GM23338 (cell line): ENCODE data around the gene ATF5. TPM values are rescaled to one million over a fixed set of nuclear protein-coding genes. Genes with fewer than 3 reads are reported as not detected.

Experiments
- ATAC-seq: fragments of 200-7000 bp; cut with Tn5 transposase; 3 replicates; pipeline ENCODE4 v1.9.1; 2020
- DNase-seq: peaks from one replicate; pipeline ENCODE4 v3.0.0-alpha.2; 2015; ENCODE audit warnings: low spot score
- H2AFZ ChIP-seq: fragments of 200-600 bp; sonication (generic); 2 replicates; pipeline ENCODE4 v1.8.0; 2016; ENCODE audit warnings: antibody characterized with exemption, mild to moderate bottlenecking, moderate library complexity
- H3F3A ChIP-seq: fragments of 200-600 bp; sonication (generic); replicated peaks from 2 replicates; pipeline ENCODE4 v1.8.0; 2017; ENCODE audit warnings: antibody characterized with exemption, mixed run types, low read depth
- H3K27ac ChIP-seq: fragments of 200-600 bp; sonication (generic); 2 replicates; pipeline ENCODE4 v1.6.1; 2016; ENCODE audit warnings: low read depth
- H3K27me3 ChIP-seq: fragments of 200-600 bp; sonication (generic); 2 replicates; pipeline ENCODE4 v1.8.0; 2016; ENCODE audit warnings: mild to moderate bottlenecking, mixed run types, moderate library complexity; ENCODE audit not compliant: insufficient read depth
- H3K36me3 ChIP-seq: fragments of 200-600 bp; sonication (generic); 2 replicates; pipeline ENCODE4 v1.8.0; 2016; ENCODE audit warnings: mild to moderate bottlenecking; ENCODE audit not compliant: insufficient read depth
- H3K4me1 ChIP-seq: fragments of 200-600 bp; sonication (generic); 2 replicates; pipeline ENCODE4 v1.8.0; 2016; ENCODE audit warnings: mild to moderate bottlenecking, moderate library complexity; ENCODE audit not compliant: insufficient read depth
- H3K4me2 ChIP-seq: fragments of 200-600 bp; sonication (generic); 2 replicates; pipeline ENCODE4 v1.7.1; 2017; ENCODE audit warnings: mixed run types
- H3K4me3 ChIP-seq: fragments of 200-600 bp; sonication (generic); 2 replicates; pipeline ENCODE4 v1.6.1; 2016; ENCODE audit warnings: mixed run types
- H3K79me2 ChIP-seq: fragments of 200-600 bp; sonication (generic); replicated peaks from 2 replicates; pipeline ENCODE4 v1.8.0; 2017; ENCODE audit warnings: mild to moderate bottlenecking; ENCODE audit not compliant: insufficient read depth
- H3K9me2 ChIP-seq: fragments of 200-600 bp; sonication (generic); 2 replicates; pipeline ENCODE4 v1.8.0; 2017; ENCODE audit not compliant: insufficient read depth
- H4K20me1 ChIP-seq: fragments of 200-600 bp; sonication (generic); replicated peaks from 2 replicates; pipeline ENCODE4 v1.8.0; 2017; ENCODE audit warnings: mild to moderate bottlenecking; ENCODE audit not compliant: insufficient read depth
- H3K27ac Mint-ChIP-seq: 2 replicates; pipeline ENCODE4 v1.8.0; 2020; ENCODE audit warnings: inconsistent platforms, mild to moderate bottlenecking, moderate library complexity, mixed read lengths
- H3K27me3 Mint-ChIP-seq: 3 replicates; pipeline ENCODE4 v1.8.0; 2022; ENCODE audit warnings: low read depth, mild to moderate bottlenecking, moderate library complexity, mixed read lengths, inconsistent platforms; ENCODE audit not compliant: insufficient read depth, poor library complexity
- H3K36me3 Mint-ChIP-seq: 3 replicates; pipeline ENCODE4 v1.8.0; 2021; ENCODE audit warnings: low read depth, mild to moderate bottlenecking, inconsistent platforms, moderate library complexity, mixed read lengths
- H3K4me1 Mint-ChIP-seq: 3 replicates; pipeline ENCODE4 v1.8.0; 2020; ENCODE audit warnings: mild to moderate bottlenecking, inconsistent platforms, mixed read lengths
- H3K4me3 Mint-ChIP-seq: 3 replicates; pipeline ENCODE4 v1.8.0; 2021; ENCODE audit warnings: moderate library complexity, mild to moderate bottlenecking, inconsistent platforms, mixed read lengths
- H3K9me3 Mint-ChIP-seq: 3 replicates; pipeline ENCODE4 v1.8.0; 2020; ENCODE audit warnings: moderate library complexity, mild to moderate bottlenecking, inconsistent platforms, mixed read lengths
- CREB1 ChIP-seq: fragments of 250-450 bp; sonication (Bioruptor Pico); IDR thresholded peaks from 2 replicates; pipeline ENCODE4 v1.5.0; 2020; ENCODE audit warnings: low read depth, mild to moderate bottlenecking, moderate library complexity
- EZH2 ChIP-seq: fragments of 200-600 bp; sonication (generic); IDR thresholded peaks from one replicate; pipeline ENCODE4 v1.8.0; 2017; ENCODE audit warnings: antibody characterized with exemption, mild to moderate bottlenecking, low read depth; ENCODE audit not compliant: unreplicated experiment
- EZH2phosphoT487 ChIP-seq: fragments of 200-600 bp; sonication (generic); IDR thresholded peaks from one replicate; pipeline ENCODE4 v1.8.1; 2018; ENCODE audit warnings: antibody characterized with exemption; ENCODE audit not compliant: unreplicated experiment
- NANOG ChIP-seq: IDR thresholded peaks from 2 replicates; pipeline ENCODE4 v1.6.1; 2016; ENCODE audit warnings: antibody characterized with exemption, borderline replicate concordance
- POLR2AphosphoS5 ChIP-seq: IDR thresholded peaks from 2 replicates; pipeline ENCODE4 v1.6.1; 2016; ENCODE audit warnings: antibody characterized with exemption, low read depth
- STAT1 ChIP-seq: IDR thresholded peaks from one replicate; pipeline ENCODE4 v1.6.1; 2016; ENCODE audit warnings: antibody characterized with exemption; ENCODE audit not compliant: unreplicated experiment
- ZNF114 ChIP-seq: fragments of 250-450 bp; sonication (Bioruptor Pico); IDR thresholded peaks from 2 replicates; pipeline ENCODE4 v1.5.0; 2020; ENCODE audit warnings: mild to moderate bottlenecking, moderate library complexity
- ZNF331 ChIP-seq: fragments of 250-450 bp; sonication (Bioruptor Pico); IDR thresholded peaks from 2 replicates; pipeline ENCODE4 v1.5.0; 2020; ENCODE audit warnings: low read depth, mild to moderate bottlenecking, moderate library complexity
- polyA plus RNA-seq: library from polyadenylated mRNA; unstranded; fragments of >200 nt; fragmentation: Nextera tagmentation; extraction: Ambion mirVana; gene quantifications from 2 replicates; pipeline ENCODE4 v1.2.1, GENCODE V29; 2016
- total RNA-seq: library from RNA; depleted of rRNA; stranded (reverse); fragments of >200 nt; shearing (Covaris generic); gene quantifications from 2 replicates; pipeline ENCODE4 v1.2.3, GENCODE V29; 2014
- TF ChIP-seq, protein P1 (sequence below): fragments of 250-450 bp; sonication (Bioruptor Pico); IDR thresholded peaks from 2 replicates; pipeline ENCODE4 v1.5.0; 2020; ENCODE audit warnings: mild to moderate bottlenecking, moderate library complexity
- TF ChIP-seq, protein P2 (sequence below): IDR thresholded peaks from one replicate; pipeline ENCODE4 v1.6.1; 2018; ENCODE audit warnings: antibody characterized with exemption; ENCODE audit not compliant: unreplicated experiment
- TF ChIP-seq, protein P3 (sequence below), 2 experiments: fragments of 200-600 bp in 1 of 2; sonication (generic) in 1 of 2; conservative IDR thresholded peaks; 2 replicates each; pipeline versions ENCODE4 v1.5.1 to v1.6.1; 2016 to 2017; ENCODE audit warnings: antibody characterized with exemption in 2 of 2, low read depth in 2 of 2, mild to moderate bottlenecking in 2 of 2, moderate library complexity in 1 of 2

ATF5 gene
- total and polyA plus RNA-seq, 2 experiments from 2014 or later = 7.4 to 9.6 TPM

DNA sequence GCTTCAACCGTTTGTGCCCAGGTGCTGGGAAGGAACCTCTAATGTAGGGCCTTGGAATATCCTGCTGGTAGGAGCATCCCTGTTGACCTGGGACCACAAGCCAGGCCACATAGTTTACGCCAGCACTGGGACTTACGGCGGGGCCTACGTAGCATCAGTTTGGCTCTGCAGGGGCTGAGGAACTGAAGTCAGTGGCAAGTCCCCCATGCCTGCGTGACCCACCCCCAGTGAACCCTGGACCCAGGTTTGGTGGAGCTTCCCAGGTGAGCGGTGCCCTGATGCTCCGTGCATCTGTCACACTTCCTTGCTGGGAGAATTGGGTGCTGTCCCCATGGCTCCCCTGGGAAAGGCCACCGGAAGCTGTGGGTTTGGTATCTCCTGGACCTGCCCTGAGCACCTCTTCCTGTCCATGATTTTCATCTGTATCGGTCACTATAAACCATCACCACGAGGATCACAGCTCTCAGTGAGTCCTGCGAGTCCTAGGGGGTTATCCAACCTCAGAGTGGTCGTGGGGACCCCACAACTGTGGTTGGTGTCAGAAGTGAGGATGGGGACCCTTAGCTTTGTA, 22.0 kb downstream of the ATF5 start (continued):
- TF ChIP-seq, protein P1, sequence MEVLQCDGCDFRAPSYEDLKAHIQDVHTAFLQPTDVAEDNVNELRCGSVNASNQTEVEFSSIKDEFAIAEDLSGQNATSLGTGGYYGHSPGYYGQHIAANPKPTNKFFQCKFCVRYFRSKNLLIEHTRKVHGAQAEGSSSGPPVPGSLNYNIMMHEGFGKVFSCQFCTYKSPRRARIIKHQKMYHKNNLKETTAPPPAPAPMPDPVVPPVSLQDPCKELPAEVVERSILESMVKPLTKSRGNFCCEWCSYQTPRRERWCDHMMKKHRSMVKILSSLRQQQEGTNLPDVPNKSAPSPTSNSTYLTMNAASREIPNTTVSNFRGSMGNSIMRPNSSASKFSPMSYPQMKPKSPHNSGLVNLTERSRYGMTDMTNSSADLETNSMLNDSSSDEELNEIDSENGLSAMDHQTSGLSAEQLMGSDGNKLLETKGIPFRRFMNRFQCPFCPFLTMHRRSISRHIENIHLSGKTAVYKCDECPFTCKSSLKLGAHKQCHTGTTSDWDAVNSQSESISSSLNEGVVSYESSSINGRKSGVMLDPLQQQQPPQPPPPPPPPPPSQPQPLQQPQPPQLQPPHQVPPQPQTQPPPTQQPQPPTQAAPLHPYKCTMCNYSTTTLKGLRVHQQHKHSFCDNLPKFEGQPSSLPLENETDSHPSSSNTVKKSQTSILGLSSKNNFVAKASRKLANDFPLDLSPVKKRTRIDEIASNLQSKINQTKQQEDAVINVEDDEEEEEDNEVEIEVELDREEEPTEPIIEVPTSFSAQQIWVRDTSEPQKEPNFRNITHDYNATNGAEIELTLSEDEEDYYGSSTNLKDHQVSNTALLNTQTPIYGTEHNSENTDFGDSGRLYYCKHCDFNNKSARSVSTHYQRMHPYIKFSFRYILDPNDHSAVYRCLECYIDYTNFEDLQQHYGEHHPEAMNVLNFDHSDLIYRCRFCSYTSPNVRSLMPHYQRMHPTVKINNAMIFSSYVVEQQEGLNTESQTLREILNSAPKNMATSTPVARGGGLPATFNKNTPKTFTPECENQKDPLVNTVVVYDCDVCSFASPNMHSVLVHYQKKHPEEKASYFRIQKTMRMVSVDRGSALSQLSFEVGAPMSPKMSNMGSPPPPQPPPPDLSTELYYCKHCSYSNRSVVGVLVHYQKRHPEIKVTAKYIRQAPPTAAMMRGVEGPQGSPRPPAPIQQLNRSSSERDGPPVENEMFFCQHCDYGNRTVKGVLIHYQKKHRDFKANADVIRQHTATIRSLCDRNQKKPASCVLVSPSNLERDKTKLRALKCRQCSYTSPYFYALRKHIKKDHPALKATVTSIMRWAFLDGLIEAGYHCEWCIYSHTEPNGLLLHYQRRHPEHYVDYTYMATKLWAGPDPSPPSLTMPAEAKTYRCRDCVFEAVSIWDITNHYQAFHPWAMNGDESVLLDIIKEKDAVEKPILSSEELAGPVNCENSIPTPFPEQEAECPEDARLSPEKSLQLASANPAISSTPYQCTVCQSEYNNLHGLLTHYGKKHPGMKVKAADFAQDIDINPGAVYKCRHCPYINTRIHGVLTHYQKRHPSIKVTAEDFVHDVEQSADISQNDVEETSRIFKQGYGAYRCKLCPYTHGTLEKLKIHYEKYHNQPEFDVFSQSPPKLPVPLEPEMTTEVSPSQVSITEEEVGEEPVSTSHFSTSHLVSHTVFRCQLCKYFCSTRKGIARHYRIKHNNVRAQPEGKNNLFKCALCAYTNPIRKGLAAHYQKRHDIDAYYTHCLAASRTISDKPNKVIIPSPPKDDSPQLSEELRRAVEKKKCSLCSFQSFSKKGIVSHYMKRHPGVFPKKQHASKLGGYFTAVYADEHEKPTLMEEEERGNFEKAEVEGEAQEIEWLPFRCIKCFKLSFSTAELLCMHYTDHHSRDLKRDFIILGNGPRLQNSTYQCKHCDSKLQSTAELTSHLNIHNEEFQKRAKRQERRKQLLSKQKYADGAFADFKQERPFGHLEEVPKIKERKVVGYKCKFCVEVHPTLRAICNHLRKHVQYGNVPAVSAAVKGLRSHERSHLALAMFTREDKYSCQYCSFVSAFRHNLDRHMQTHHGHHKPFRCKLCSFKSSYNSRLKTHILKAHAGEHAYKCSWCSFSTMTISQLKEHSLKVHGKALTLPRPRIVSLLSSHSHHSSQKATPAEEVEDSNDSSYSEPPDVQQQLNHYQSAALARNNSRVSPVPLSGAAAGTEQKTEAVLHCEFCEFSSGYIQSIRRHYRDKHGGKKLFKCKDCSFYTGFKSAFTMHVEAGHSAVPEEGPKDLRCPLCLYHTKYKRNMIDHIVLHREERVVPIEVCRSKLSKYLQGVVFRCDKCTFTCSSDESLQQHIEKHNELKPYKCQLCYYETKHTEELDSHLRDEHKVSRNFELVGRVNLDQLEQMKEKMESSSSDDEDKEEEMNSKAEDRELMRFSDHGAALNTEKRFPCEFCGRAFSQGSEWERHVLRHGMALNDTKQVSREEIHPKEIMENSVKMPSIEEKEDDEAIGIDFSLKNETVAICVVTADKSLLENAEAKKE = no peak
- TF ChIP-seq NANOG = no peak

DNA sequence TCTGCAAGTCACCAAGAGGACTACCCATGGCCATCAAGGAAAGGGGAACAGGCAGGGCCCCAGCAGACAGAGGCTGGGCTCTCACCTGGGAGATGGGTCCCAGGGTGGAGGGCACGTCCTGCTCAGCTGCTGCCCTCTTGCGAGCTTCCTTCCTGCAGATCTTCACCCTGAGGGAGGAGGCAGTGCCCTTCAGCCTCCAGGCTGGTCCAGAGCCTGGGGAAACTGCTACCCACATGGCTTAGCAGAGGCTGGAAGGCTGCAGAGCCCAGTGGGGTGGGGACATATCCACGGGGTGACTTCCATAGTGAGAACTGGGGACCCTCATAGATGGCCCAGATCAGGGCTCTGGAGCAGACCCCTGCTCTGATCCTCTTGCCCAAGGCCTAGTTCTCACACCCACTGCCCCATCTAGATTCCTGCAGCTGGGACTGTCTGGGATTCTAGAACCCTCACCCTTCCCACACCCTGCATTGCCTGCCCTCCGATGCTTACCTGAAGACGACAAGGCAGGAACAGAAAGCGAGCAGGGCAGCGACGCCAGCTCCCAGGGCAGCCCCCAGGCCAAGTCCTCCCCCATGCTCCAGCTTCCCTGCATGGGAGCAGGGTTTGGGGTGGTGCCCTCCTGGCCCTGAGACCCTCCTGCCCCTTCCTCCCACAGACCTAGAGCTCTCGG, 22.9 kb downstream of the ATF5 start:
- peaks cover 12% of the 10 kb centered on the region for H3K9me3 Mint-ChIP-seq
- H3K4me3 ChIP-seq = no peak overlapping the region
- H2AFZ ChIP-seq = no peak overlapping the region
- H3K36me3 Mint-ChIP-seq = no peaks in the 10 kb centered on the region; the same call in 2 of the 3 replicates
- no peak overlapping the region for H3K27ac Mint-ChIP-seq
- H3K9me2 ChIP-seq = no peaks in the 10 kb centered on the region
- no peaks in the 10 kb centered on the region for H3K79me2 ChIP-seq
- no peaks in the 10 kb centered on the region for H3K36me3 ChIP-seq
- H3K4me3 Mint-ChIP-seq = no peak overlapping the region
- no peaks in the 10 kb centered on the region for H4K20me1 ChIP-seq
- H3F3A ChIP-seq = no peaks in the 10 kb centered on the region
- no peak overlapping the region for H3K4me2 ChIP-seq
- peaks cover 23% of the 10 kb centered on the region for H3K4me1 Mint-ChIP-seq
- H3K27me3 Mint-ChIP-seq = peaks cover 12% of the 10 kb centered on the region
- no peak for TF ChIP-seq EZH2
- no peak for TF ChIP-seq POLR2AphosphoS5
- TF ChIP-seq ZNF114 = no peak
- TF ChIP-seq EZH2phosphoT487 = no peak
- TF ChIP-seq, protein P2, sequence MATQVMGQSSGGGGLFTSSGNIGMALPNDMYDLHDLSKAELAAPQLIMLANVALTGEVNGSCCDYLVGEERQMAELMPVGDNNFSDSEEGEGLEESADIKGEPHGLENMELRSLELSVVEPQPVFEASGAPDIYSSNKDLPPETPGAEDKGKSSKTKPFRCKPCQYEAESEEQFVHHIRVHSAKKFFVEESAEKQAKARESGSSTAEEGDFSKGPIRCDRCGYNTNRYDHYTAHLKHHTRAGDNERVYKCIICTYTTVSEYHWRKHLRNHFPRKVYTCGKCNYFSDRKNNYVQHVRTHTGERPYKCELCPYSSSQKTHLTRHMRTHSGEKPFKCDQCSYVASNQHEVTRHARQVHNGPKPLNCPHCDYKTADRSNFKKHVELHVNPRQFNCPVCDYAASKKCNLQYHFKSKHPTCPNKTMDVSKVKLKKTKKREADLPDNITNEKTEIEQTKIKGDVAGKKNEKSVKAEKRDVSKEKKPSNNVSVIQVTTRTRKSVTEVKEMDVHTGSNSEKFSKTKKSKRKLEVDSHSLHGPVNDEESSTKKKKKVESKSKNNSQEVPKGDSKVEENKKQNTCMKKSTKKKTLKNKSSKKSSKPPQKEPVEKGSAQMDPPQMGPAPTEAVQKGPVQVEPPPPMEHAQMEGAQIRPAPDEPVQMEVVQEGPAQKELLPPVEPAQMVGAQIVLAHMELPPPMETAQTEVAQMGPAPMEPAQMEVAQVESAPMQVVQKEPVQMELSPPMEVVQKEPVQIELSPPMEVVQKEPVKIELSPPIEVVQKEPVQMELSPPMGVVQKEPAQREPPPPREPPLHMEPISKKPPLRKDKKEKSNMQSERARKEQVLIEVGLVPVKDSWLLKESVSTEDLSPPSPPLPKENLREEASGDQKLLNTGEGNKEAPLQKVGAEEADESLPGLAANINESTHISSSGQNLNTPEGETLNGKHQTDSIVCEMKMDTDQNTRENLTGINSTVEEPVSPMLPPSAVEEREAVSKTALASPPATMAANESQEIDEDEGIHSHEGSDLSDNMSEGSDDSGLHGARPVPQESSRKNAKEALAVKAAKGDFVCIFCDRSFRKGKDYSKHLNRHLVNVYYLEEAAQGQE = no peak
- no peak for TF ChIP-seq STAT1
- TF ChIP-seq, protein P3, sequence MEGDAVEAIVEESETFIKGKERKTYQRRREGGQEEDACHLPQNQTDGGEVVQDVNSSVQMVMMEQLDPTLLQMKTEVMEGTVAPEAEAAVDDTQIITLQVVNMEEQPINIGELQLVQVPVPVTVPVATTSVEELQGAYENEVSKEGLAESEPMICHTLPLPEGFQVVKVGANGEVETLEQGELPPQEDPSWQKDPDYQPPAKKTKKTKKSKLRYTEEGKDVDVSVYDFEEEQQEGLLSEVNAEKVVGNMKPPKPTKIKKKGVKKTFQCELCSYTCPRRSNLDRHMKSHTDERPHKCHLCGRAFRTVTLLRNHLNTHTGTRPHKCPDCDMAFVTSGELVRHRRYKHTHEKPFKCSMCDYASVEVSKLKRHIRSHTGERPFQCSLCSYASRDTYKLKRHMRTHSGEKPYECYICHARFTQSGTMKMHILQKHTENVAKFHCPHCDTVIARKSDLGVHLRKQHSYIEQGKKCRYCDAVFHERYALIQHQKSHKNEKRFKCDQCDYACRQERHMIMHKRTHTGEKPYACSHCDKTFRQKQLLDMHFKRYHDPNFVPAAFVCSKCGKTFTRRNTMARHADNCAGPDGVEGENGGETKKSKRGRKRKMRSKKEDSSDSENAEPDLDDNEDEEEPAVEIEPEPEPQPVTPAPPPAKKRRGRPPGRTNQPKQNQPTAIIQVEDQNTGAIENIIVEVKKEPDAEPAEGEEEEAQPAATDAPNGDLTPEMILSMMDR (conservative IDR thresholded peaks at IDR 0.05; ENCODE audit: low read depth in 2 of 2) = no peak
- no peak for TF ChIP-seq CREB1
- no peak for TF ChIP-seq ZNF331
- DNase-seq (no peak), ATAC-seq (no peak)
- H3K27ac ChIP-seq = no peak overlapping the region
- no peaks in the 10 kb centered on the region for H3K27me3 ChIP-seq
- H3K4me1 ChIP-seq = peaks cover 26% of the 10 kb centered on the region; the same call in 1 of the 2 replicates
